SK-N-SH (cell line): ENCODE results near the gene SPP2. TPM values are rescaled to one million over a fixed set of nuclear protein-coding genes. Genes with fewer than 3 reads are reported as not detected.

ENCODE experiments used
- CTCF ChIA-PET: fragments of 300-600, 350-600 bp; formaldehyde crosslinking; extraction: SDS; loops from one replicate; lab custom pipeline; 2021; lab: Yijun Ruan, JAX
- POLR2A ChIA-PET: fragments of 350-600 bp; sonication (Branson Sonifier 250); formaldehyde crosslinking; extraction: SDS; loops from one replicate; lab custom pipeline; 2020; ENCODE audit warnings: antibody characterized with exemption, inconsistent platforms; lab: Yijun Ruan, JAX
- DNase-seq: peaks from one replicate; pipeline ENCODE4 v3.0.0; 2012
- H2AFZ ChIP-seq: fragments of 200-600 bp; sonication (generic); 2 replicates; pipeline ENCODE4 v1.8.1; 2016; ENCODE audit warnings: antibody characterized with exemption, mild to moderate bottlenecking, low read depth
- H3F3A ChIP-seq: fragments of 200-600 bp; sonication (generic); replicated peaks from 2 replicates; pipeline ENCODE3; 2016; ENCODE audit warnings: antibody characterized with exemption, mild to moderate bottlenecking; ENCODE audit not compliant: insufficient read depth
- H3K27ac ChIP-seq, 2 experiments: fragments of 200-500 bp in 1 of 2; fragments of 200-600 bp in 1 of 2; sonication (Bioruptor generic) in 1 of 2; sonication (generic), shearing (Covaris generic) in 1 of 2; 2 replicates each; pipeline versions ENCODE4 v1.5.1 to v1.6.1; 2014 to 2016; ENCODE audit warnings: low read depth in 2 of 2, inconsistent platforms in 1 of 2, low read length in 1 of 2, mild to moderate bottlenecking in 1 of 2, mixed read lengths in 1 of 2
- H3K27me3 ChIP-seq: fragments of 200-600 bp; sonication (generic), shearing (Covaris generic); 2 replicates; pipeline ENCODE4 v1.6.1; 2016; ENCODE audit warnings: mixed run types; ENCODE audit not compliant: insufficient read depth
- H3K36me3 ChIP-seq, 2 experiments: fragments of 200-500 bp in 1 of 2; fragments of 200-600 bp in 1 of 2; sonication (Bioruptor generic) in 1 of 2; sonication (generic) in 1 of 2; replicated peaks in 1 of 2; 2 replicates each; pipeline versions ENCODE3 to v1.5.1; 2014 to 2016; ENCODE audit warnings: low read length in 1 of 2, mild to moderate bottlenecking in 1 of 2; ENCODE audit not compliant: insufficient read depth in 2 of 2, control insufficient read depth in 1 of 2
- H3K4me1 ChIP-seq, 2 experiments: fragments of 200-500 bp in 1 of 2; fragments of 200-600 bp in 1 of 2; sonication (Bioruptor generic) in 1 of 2; sonication (generic), shearing (Covaris generic) in 1 of 2; 2 replicates each; pipeline versions ENCODE4 v1.5.1 to v1.6.1; 2014 to 2016; ENCODE audit warnings: low read depth in 1 of 2, low read length in 1 of 2, mixed run types in 1 of 2; ENCODE audit not compliant: insufficient read depth in 2 of 2, control insufficient read depth in 1 of 2
- H3K4me2 ChIP-seq: fragments of 200-600 bp; sonication (generic), shearing (Covaris generic); 2 replicates; pipeline ENCODE4 v1.6.1; 2017; ENCODE audit warnings: mixed run types
- H3K4me3 ChIP-seq, 2 experiments: fragments of 200-500 bp in 1 of 2; fragments of 200-600 bp in 1 of 2; sonication (Bioruptor generic) in 1 of 2; sonication (generic), shearing (Covaris generic) in 1 of 2; 2 replicates each; pipeline versions ENCODE4 v1.5.1 to v1.8.1; 2014 to 2016; ENCODE audit warnings: low read depth in 2 of 2, inconsistent platforms in 1 of 2, low read length in 1 of 2, mild to moderate bottlenecking in 1 of 2, mixed read lengths in 1 of 2, moderate library complexity in 1 of 2
- H3K79me2 ChIP-seq: fragments of 200-600 bp; sonication (generic); 2 replicates; pipeline ENCODE4 v1.8.1; 2017; ENCODE audit warnings: mild to moderate bottlenecking; ENCODE audit not compliant: insufficient read depth
- H3K9ac ChIP-seq: fragments of 200-600 bp; sonication (generic); 2 replicates; pipeline ENCODE4 v1.6.1; 2017; ENCODE audit warnings: mixed run types
- H3K9me2 ChIP-seq: fragments of 200-600 bp; sonication (generic); 2 replicates; pipeline ENCODE4 v1.6.1; 2017; ENCODE audit warnings: mixed run types
- H3K9me3 ChIP-seq: fragments of 200-600 bp; sonication (generic); 2 replicates; pipeline ENCODE4 v1.6.1; 2017; ENCODE audit warnings: mixed run types, mild to moderate bottlenecking, moderate library complexity
- H4K20me1 ChIP-seq: fragments of 200-600 bp; sonication (generic); 2 replicates; pipeline ENCODE4 v1.6.1; 2017; ENCODE audit warnings: mild to moderate bottlenecking, mixed run types; ENCODE audit not compliant: insufficient read depth
- CHD2 ChIP-seq: fragments of 150-350 bp; IDR thresholded peaks from 2 replicates; pipeline ENCODE4 v1.6.1; 2018; ENCODE audit warnings: low read length; ENCODE audit not compliant: partially characterized antibody
- ELF1 ChIP-seq: IDR thresholded peaks from 2 replicates; pipeline ENCODE4 v1.4.0; 2012
- EP300 ChIP-seq, 2 experiments: IDR thresholded peaks; 2 replicates each; pipeline versions ENCODE4 v1.4.0 to v1.6.1; 2012; ENCODE audit warnings: borderline replicate concordance in 1 of 2, low read depth in 1 of 2, low read length in 1 of 2
- EZH2phosphoT487 ChIP-seq: fragments of 200-600 bp; sonication (generic); IDR thresholded peaks from 2 replicates; pipeline ENCODE4 v1.6.1; 2017; ENCODE audit warnings: low read depth, mixed run types, mild to moderate bottlenecking, antibody characterized with exemption, moderate library complexity, borderline replicate concordance
- GABPA ChIP-seq: IDR thresholded peaks from 2 replicates; pipeline ENCODE4 v1.4.0; 2012; ENCODE audit warnings: low read depth, mild to moderate bottlenecking
- JUND ChIP-seq: IDR thresholded peaks from 2 replicates; pipeline ENCODE4 v1.4.0; 2012
- MEF2A ChIP-seq: IDR thresholded peaks from 2 replicates; pipeline ENCODE4 v1.4.0; 2012; ENCODE audit warnings: low read depth, borderline replicate concordance
- NFIC ChIP-seq: IDR thresholded peaks from 2 replicates; pipeline ENCODE4 v1.4.0; 2012; ENCODE audit warnings: borderline replicate concordance
- NRF1 ChIP-seq: IDR thresholded peaks from 2 replicates; pipeline ENCODE4 v1.6.1; 2012; ENCODE audit warnings: low read depth, mild to moderate bottlenecking, low read length
- PBX3 ChIP-seq: IDR thresholded peaks from 2 replicates; pipeline ENCODE4; 2012
- RAD21 ChIP-seq: IDR thresholded peaks from 2 replicates; pipeline ENCODE4 v1.6.1; 2012; ENCODE audit warnings: mild to moderate bottlenecking, low read length
- RFX5 ChIP-seq: IDR thresholded peaks from 2 replicates; pipeline ENCODE4 v1.6.1; 2012; ENCODE audit warnings: mild to moderate bottlenecking, improper control_type of control experiment, low read length
- RXRA ChIP-seq: IDR thresholded peaks from 2 replicates; pipeline ENCODE4 v1.4.0; 2012; ENCODE audit warnings: low read depth, mild to moderate bottlenecking, borderline replicate concordance
- SIN3A ChIP-seq: IDR thresholded peaks from 2 replicates; pipeline ENCODE4 v1.6.1; 2012; ENCODE audit warnings: low read depth, mild to moderate bottlenecking, low read length, moderate library complexity, borderline replicate concordance
- SMC3 ChIP-seq: IDR thresholded peaks from 2 replicates; pipeline ENCODE4 v1.6.1; 2012; ENCODE audit warnings: low read depth, low read length, improper control_type of control experiment
- TCF12 ChIP-seq: IDR thresholded peaks from 2 replicates; pipeline ENCODE4 v1.4.0; 2012
- TEAD4 ChIP-seq: IDR thresholded peaks from 2 replicates; pipeline ENCODE4 v1.4.0; 2012; ENCODE audit warnings: mild to moderate bottlenecking, borderline replicate concordance; ENCODE audit not compliant: insufficient read depth
- WGBS: methylation state at CpG from one replicate; pipeline ENCODE4 v1.1.6; 2017; ENCODE audit warnings: low lambda C conversion rate; 5-methylcytosine and 5-hydroxymethylcytosine counted together
- polyA plus RNA-seq, 3 experiments: library from polyadenylated mRNA; depleted of rRNA; stranded (reverse); fragments of >200 nt; gene quantifications; 2 replicates each; pipeline ENCODE4 v1.2.3, GENCODE V29; 2012
- TF ChIP-seq, protein P1 (sequence below): IDR thresholded peaks from 2 replicates; pipeline ENCODE4 v1.6.1; 2012; ENCODE audit warnings: mild to moderate bottlenecking, low read depth, low read length, moderate library complexity
- TF ChIP-seq, protein P2 (sequence below): fragments of 150-350 bp; IDR thresholded peaks from 2 replicates; pipeline ENCODE4 v1.6.1; 2016; ENCODE audit warnings: mild to moderate bottlenecking, low read depth, low read length
- TF ChIP-seq, protein P3 (sequence below): fragments of 200-600 bp; sonication (generic); IDR thresholded peaks from 2 replicates; pipeline ENCODE4 v1.6.1; 2017; ENCODE audit warnings: antibody characterized with exemption, mild to moderate bottlenecking, moderate library complexity

SPP2 gene
- polyA plus RNA-seq, 1 of the 3 experiments (the other 2 are of a cell fraction), result 0.30 TPM

- no peak for TF ChIP-seq CHD2
- 0 out of 2 replicates have a peak, but pooled peaks have one; percentile 31 for TF ChIP-seq TEAD4
- TF ChIP-seq TCF12, result peak; percentile 81
- peak in 1 of 2 experiments; percentile 89; a peak in 2 of 4 replicates for TF ChIP-seq EP300 (IDR thresholded peaks at IDR 0.05; ENCODE audit: borderline replicate concordance in 1 of 2, low read depth in 1 of 2, low read length in 1 of 2)
- TF ChIP-seq RFX5, result no peak
- no peak for TF ChIP-seq RAD21
- TF ChIP-seq NRF1, result no peak
- no peak for TF ChIP-seq EZH2phosphoT487
- 0 out of 2 replicates have a peak, but pooled peaks have one; percentile 38 for TF ChIP-seq ELF1
- TF ChIP-seq GABPA, result no peak
- TF ChIP-seq PBX3, result peak; percentile 67
- no peak for TF ChIP-seq SMC3
Observed at GRCh38 chr2:234003972-234004617, 46.4 kb upstream of the SPP2 start (continued).

GRCh38 chr2:234005126-234005525 is 45.4 kb upstream of the SPP2 start:
- no peak for TF ChIP-seq EP300 (IDR thresholded peaks at IDR 0.05; ENCODE audit: borderline replicate concordance in 1 of 2, low read depth in 1 of 2, low read length in 1 of 2)
- no peak for TF ChIP-seq SIN3A
- no peak for TF ChIP-seq NFIC
- no peak for TF ChIP-seq ELF1
- no peak for TF ChIP-seq RXRA
- TF ChIP-seq, protein P1, sequence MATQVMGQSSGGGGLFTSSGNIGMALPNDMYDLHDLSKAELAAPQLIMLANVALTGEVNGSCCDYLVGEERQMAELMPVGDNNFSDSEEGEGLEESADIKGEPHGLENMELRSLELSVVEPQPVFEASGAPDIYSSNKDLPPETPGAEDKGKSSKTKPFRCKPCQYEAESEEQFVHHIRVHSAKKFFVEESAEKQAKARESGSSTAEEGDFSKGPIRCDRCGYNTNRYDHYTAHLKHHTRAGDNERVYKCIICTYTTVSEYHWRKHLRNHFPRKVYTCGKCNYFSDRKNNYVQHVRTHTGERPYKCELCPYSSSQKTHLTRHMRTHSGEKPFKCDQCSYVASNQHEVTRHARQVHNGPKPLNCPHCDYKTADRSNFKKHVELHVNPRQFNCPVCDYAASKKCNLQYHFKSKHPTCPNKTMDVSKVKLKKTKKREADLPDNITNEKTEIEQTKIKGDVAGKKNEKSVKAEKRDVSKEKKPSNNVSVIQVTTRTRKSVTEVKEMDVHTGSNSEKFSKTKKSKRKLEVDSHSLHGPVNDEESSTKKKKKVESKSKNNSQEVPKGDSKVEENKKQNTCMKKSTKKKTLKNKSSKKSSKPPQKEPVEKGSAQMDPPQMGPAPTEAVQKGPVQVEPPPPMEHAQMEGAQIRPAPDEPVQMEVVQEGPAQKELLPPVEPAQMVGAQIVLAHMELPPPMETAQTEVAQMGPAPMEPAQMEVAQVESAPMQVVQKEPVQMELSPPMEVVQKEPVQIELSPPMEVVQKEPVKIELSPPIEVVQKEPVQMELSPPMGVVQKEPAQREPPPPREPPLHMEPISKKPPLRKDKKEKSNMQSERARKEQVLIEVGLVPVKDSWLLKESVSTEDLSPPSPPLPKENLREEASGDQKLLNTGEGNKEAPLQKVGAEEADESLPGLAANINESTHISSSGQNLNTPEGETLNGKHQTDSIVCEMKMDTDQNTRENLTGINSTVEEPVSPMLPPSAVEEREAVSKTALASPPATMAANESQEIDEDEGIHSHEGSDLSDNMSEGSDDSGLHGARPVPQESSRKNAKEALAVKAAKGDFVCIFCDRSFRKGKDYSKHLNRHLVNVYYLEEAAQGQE, result no peak
- TF ChIP-seq, protein P2, sequence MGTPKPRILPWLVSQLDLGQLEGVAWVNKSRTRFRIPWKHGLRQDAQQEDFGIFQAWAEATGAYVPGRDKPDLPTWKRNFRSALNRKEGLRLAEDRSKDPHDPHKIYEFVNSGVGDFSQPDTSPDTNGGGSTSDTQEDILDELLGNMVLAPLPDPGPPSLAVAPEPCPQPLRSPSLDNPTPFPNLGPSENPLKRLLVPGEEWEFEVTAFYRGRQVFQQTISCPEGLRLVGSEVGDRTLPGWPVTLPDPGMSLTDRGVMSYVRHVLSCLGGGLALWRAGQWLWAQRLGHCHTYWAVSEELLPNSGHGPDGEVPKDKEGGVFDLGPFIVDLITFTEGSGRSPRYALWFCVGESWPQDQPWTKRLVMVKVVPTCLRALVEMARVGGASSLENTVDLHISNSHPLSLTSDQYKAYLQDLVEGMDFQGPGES, result no peak
- no peak for TF ChIP-seq TEAD4
- no peak for TF ChIP-seq RFX5
- TF ChIP-seq, protein P3, sequence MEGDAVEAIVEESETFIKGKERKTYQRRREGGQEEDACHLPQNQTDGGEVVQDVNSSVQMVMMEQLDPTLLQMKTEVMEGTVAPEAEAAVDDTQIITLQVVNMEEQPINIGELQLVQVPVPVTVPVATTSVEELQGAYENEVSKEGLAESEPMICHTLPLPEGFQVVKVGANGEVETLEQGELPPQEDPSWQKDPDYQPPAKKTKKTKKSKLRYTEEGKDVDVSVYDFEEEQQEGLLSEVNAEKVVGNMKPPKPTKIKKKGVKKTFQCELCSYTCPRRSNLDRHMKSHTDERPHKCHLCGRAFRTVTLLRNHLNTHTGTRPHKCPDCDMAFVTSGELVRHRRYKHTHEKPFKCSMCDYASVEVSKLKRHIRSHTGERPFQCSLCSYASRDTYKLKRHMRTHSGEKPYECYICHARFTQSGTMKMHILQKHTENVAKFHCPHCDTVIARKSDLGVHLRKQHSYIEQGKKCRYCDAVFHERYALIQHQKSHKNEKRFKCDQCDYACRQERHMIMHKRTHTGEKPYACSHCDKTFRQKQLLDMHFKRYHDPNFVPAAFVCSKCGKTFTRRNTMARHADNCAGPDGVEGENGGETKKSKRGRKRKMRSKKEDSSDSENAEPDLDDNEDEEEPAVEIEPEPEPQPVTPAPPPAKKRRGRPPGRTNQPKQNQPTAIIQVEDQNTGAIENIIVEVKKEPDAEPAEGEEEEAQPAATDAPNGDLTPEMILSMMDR, result no peak
- no peak for TF ChIP-seq CHD2
- TF ChIP-seq TCF12, result no peak
- TF ChIP-seq JUND, result no peak
- no peak for TF ChIP-seq EZH2phosphoT487
- TF ChIP-seq MEF2A, result no peak
- H2AFZ ChIP-seq, result no peak overlapping the region; the same call in 1 of the 2 replicates
- H3K4me1 ChIP-seq, result peaks cover 0 to 17% of the 10 kb centered on the region in 2 experiments; a peak in 3 of 4 replicates
- H3K4me2 ChIP-seq, result 0 out of 2 replicates have a peak overlapping the region, but pooled peaks have one; percentile 28
- H3K27me3 ChIP-seq, result no peaks in the 10 kb centered on the region
- 96% methylated on average over 2 of the region's 2 CpGs for WGBS
- peak overlapping the region in 1 of 2 experiments; percentile 83; a peak in 1 of 4 replicates for H3K27ac ChIP-seq
- no peaks in the 10 kb centered on the region for H3K79me2 ChIP-seq
- no peak for DNase-seq
- no peak overlapping the region for H3K9ac ChIP-seq
- no peak overlapping the region for H3K4me3 ChIP-seq
- ChIA-PET POLR2A (no interaction called here), CTCF (no interaction called here)
- peaks cover 4% of the 10 kb centered on the region for H3F3A ChIP-seq
- no peaks in the 10 kb centered on the region for H3K36me3 ChIP-seq
- no peaks in the 10 kb centered on the region for H3K9me2 ChIP-seq
- H3K9me3 ChIP-seq, result no peaks in the 10 kb centered on the region
- H4K20me1 ChIP-seq, result no peaks in the 10 kb centered on the region
